AG09319 (cell line): Measurements from ENCODE around the gene TERT.
"Not testable (repeated sequence)": the region's sequence is repeated elsewhere in the genome, so short reads cannot be mapped to it uniquely, and the experiment has no call there.

Source experiments
- DNase-seq: peaks from one replicate; pipeline ENCODE4 v3.0.0-alpha.2; 2010; ENCODE audit warnings: low read depth; ENCODE audit errors: extremely low read depth
- CTCF ChIP-seq: IDR thresholded peaks from 2 replicates; pipeline ENCODE4 v1.5.1; 2011; ENCODE audit warnings: low read depth, mild to moderate bottlenecking, inconsistent platforms, low read length, moderate library complexity

Gene TERT

GRCh38 chr5:1280177-1281037 is 14.5 kb downstream of the TERT start:
- TF ChIP-seq CTCF, result no peak
- no peak for DNase-seq

- DNase-seq, result no peak
- TF ChIP-seq CTCF, result no peak
Measured at GRCh38 chr5:1279443-1280151, 15.3 kb downstream of the TERT start.

- TF ChIP-seq CTCF, result no peak
- no peak for DNase-seq
Measured at GRCh38 chr5:1278656-1279442, 16.0 kb downstream of the TERT start.

- no peak for DNase-seq
- TF ChIP-seq CTCF, result no peak
Measured at GRCh38 chr5:1278216-1278615, 16.7 kb downstream of the TERT start.

DNA sequence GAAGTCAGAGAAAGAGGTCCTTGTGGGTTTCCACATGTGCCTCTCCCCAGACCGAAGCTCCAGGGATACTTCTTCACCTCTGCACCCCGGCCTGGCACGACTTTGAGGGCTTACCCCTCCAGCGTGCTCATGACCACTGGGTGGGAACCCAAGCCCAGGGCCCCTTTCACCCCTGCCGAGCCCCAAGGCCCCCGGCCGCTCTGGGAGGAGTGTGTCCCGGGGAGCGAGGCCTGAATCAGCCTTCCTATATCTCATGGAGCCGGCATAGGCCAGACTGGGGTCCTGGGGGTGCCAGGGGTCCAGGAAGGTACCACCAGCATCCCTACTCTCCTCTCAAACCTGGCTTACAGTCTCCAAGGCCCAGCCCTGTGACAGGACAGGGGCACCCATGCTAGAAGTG is 17.1 kb downstream of the TERT start:
- TF ChIP-seq CTCF, result no peak
- no peak for DNase-seq

GRCh38 chr5:1277331-1277730 is 17.5 kb downstream of the TERT start:
- TF ChIP-seq CTCF, result no peak
- no peak for DNase-seq

GRCh38 chr5:1276930-1277329 is 17.9 kb downstream of the TERT start:
- no peak for TF ChIP-seq CTCF

DNA sequence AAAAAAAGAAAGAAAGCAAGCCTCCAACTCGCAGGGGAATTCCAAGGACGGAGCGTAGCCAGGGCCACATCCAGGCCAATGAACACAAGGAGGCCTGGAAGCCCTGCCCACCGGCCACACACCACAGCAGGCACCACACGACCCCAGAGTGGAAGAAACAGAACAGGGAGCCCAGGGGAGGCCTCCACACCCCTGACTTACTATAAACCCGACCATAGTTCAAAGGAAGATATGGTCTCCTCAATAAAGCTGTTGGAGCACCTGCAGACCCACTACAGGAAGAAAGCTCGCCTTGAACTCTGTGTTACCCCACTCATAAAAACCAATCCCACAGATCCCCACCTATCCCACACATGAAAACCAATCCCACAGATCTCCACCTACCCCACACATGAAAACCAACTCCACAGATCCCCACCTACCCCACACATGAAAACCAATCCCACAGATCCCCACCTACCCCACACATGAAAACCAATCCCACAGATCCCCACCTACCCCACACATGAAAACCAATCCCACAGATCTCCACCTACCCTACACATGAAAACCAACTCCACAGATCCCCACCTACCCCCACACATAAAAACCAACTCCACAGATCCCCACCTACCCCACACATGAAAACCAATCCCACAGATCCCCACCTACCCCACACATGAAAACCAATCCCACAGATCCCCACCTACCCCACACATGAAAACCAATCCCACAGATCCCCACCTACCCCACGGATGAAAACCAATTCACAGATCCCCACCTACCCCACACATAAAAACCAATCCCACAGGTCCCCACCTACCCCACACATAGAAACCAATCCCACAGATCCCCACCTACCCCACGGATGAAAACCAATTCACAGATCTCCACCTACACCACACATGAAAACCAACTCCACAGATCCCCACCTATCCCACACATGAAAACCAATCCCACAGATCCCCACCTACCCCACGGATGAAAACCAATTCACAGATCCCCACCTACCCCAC is 19.2 kb downstream of the TERT start:
- not testable (repeated sequence) for DNase-seq

More at GRCh38 chr5:1276930-1277329, 17.9 kb downstream of the TERT start:
- DNase-seq, result no peak
